Measurements from ENCODE around the gene CELF2.
A peak's percentile ranks its signal among the peaks of the same experiment; 100 is the strongest.

CELF2 gene

DNA sequence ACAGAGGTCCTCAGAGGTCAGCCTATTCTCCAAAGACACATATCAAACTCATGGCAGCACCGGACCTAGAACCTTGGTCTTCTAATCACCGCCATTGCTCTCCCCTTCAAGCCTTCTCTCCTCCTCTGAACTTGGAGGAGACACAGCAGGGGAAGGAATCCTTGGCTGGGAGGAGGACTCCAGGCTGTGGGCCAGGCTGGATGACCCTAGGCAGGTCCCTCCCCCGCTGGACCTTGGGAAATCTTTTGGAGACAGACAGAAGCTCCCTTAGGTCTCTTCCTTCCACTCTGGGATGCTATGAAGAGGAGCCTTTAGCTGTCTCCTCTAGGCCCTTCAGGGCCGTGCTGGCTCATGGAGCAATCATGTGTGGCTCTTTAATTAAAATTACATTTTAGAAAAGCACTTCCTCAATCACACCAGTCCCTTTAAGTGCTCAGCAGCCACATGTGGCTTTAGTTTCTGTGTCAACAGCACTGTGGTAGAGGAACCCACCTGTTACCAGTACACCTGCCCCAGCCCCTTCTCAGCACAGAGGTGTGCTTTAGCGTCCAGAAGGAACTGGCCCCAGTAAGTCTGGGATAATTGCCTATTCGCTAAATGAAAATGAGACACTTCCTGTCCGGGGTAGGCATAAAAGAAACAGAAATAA is 238.2 kb downstream of the CELF2 start:
- peak; percentile 98 for DNase-seq

- DNase-seq, result no peak
Observed at GRCh38 chr10:11256896-11257295, 239.2 kb downstream of the CELF2 start.

DNA sequence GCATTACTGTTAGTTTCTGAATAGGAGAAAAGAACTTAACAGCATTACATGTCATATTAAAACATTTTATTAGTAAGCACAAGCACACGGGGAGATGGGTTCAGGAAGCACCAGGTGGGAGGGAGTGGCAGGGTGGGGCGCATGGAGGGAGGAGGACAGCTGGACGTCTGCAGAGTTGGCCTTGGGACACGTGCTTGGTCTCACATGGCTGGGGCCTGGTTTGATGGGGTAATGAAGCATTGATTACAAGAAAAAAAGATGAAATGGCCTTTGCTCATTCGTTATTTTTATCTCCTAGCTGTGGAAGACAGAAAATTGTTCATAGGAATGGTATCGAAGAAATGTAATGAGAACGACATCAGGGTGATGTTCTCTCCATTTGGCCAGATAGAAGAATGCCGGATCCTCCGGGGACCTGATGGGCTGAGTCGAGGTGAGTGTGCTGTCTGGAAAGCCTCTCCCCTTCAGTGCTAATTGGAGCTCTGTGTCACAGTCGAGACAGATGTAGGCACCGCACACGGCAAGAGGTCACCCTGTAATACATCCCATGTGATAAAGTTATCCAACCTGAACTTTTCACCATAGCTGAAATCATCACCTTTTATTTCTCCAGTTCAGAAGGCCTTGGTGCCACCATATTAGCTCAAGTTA is 239.9 kb downstream of the CELF2 start:
- DNase-seq, result no peak

GRCh38 chr10:11260170-11260569 is 242.5 kb downstream of the CELF2 start:
- no peak for DNase-seq

DNA sequence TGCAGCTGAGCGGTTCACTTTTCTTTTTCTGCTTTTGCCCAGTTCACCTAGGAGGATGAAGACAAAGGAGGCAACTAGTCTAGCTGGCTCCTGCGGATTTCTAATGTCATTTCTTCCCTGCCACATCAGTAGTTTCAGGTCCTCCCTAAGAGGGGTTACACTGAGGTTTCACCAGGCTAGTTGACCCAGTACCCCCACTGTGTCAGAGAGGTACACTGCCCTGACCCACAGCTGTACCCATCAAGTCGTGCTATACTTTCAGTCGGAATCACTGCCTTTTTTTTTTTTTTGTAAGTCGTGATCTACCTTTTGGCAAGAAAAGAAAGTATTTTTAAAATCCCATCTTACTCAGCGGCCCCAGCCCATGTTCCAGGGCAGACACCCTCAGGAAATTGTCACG is 243.5 kb downstream of the CELF2 start:
- DNase-seq, result no peak

DNA sequence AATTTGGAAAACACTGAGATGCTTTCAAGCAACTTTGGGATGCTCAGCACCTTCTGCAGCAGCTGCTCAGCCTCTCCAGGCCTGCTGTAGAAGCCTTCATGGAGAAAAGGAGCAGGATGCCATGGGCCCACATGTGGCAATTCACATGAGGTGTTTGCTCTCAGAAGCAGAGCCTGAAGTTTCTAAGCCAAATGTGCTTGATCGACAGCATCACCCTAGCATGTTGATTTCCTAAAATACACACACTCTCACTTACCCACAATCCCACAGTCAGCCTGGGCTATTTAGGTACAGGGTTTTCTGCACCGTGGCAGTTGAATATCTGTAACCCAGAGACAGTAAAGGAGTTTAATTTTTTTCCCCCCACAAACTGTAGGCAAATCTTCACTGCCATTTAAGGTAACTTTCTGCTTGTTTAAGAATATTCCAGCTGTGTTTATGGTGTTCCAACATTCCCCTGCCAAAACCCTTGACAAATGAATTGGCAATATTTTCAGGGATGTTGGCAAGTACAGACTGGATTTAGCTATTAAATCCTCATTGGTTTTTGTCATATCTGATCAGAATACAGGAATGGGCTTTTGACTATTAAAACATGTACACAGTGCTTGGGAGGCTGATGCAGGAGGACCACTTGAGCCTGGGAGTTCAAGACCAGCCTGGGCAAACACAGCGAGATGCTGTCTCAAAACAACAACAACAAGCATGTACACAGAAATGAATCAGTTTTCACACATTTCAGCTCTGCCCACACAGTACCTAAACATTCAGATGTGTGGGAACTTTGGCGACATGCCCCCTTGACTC is 244.2 kb downstream of the CELF2 start:
- DNase-seq, result no peak

DNA sequence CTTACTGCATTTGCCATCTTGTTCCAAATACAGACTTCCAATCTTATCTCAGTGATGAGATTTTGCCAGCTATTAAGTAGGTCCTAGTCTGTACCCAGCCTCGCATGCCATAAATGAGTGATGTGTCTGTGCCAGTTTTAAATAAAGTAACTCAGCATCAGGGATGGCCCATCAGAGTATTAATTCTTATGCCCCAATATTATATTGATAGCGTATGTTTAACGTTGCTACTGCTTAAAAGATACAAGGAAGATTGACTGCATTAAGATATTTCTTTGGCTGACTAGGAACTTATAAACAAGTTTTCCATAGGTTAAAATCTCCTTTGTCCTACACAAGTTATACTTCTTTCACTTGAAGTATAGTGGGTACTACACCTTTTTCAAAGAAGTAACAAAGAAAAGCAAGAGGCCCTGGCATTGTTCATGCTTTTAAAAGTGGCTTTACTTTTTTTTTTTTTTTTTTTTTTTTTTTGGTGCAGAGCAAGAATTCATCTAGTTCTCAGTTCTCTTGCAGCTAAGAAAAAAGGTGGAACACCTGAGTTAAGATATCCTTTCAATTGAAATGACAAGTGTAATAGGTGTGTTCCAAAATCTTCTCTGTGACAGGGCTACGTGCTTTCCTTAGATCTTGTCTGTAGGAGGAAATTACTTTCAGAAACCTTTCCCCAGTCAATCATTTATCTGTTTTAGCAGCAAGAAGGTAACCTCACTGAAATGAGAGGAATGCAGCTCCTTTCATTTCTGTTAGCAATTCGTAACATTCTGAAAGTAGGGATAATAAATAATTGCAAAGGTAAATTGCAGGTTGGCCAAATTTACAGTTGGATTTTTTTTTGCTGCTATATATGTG is 245.0 kb downstream of the CELF2 start:
- DNase-seq, result no peak

DNA sequence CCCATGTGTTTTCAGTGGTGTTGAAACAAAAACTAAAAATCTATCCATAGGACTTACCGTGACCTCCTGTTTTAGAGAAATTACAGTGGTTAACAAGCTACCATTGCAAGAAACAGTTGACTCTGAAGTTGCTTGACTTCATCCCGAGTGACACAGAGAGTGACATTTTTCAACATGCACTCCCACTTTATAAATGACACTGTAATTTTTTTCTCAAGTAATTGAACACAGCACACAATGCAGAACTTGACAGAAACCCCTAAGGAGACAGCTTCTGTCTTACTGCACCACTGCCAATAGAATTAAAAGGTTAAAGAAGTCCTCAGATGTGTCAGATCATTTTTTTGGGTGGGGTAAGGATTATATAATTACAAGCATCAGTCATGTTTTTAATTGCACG is 246.1 kb downstream of the CELF2 start:
- no peak for DNase-seq

GRCh38 chr10:11264296-11265048 is 246.8 kb downstream of the CELF2 start:
- DNase-seq, result no peak

DNA sequence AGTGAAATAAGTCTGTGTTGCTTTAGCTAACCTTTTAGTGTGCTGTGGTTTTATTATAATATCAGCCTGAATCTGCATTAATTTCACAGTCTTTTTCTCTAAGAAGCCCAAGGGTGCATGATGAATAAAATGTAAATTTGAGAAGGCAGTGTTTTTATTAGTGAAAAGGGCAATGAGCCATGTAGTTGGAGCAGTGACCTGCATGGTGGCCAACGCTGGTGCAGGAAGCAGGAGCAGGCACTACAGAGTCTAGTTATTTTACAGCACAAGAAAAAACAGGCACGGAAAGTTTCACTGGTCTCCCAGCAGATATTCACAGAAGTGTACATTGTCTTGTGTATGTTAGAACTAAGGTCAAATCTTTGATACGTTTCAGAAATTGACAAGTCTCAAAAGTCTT is 247.8 kb downstream of the CELF2 start:
- DNase-seq, result no peak

DNA sequence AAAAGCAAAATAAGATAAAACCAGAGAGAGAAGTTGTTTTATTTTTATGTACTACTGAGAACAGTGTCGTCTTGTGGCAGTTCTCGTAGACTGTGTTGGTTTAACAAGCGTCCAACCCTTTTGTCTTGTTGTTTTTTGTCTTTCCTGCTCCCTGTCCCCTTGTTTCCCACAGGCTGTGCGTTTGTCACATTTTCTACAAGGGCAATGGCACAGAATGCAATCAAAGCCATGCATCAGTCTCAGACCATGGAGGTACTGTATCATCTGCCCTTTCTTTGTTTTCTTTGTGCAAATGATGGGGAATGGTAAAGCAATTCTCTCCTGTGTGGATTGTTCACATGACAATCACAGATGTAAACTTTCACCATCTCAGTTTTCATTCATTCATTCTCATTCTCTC is 248.8 kb downstream of the CELF2 start:
- DNase-seq, result peak; percentile 15

DNA sequence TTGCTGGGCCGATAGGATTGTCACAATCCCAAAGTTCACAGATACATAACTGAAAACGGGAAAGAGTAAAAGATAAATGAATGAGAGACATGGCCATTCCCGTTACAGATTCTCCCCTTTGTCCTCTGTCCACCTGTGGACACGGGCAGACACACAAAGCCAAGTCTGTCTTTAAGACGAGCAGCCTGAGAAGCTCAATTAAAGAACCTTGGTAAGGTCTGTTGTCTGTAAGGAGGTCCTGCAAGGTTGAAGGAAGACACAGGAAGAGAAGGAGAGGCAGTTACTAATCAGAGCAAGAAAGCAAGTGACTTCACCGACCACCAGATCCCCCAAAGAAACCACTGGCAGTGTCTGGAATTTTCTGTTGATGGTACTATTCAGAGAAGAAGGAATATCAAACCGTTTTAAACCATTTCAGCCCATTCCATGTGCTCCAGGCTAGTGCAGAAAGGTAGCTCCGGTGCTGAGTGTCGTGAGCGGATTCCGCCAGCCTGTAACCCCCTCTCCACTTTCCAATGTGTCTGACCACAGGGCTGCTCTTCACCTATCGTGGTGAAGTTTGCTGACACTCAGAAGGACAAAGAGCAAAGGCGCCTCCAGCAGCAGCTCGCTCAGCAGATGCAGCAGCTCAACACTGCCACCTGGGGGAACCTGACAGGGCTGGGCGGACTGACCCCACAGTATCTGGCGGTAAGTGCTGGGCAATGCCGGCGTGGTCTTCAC is 252.6 kb downstream of the CELF2 start:
- DNase-seq, result peak; percentile 63

GRCh38 chr10:11270858-11271179 is 253.1 kb downstream of the CELF2 start:
- no peak for DNase-seq

DNA sequence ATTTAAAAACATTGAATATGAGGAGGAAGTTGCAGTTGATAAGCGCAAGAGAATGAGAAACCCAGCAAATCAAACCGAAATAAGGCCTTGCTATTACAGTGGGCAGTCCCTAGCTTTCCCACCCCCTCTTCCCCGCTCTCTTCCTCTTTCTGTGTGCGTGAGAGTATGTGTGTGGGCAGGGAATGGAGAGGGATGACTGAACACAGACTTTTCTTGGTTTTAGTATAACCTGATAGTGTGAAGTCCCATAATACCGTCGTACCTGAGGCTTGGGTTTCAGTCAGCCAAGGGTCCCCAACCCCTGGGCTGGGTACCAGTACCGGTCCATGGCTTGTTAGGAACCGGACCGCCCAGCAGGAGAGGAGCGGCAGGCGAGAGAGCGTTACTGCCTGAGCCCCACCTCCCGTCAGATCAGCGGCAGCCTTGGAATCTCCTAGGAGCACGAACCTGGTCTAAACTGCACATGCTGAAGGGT is 255.3 kb downstream of the CELF2 start:
- DNase-seq, result no peak

DNA sequence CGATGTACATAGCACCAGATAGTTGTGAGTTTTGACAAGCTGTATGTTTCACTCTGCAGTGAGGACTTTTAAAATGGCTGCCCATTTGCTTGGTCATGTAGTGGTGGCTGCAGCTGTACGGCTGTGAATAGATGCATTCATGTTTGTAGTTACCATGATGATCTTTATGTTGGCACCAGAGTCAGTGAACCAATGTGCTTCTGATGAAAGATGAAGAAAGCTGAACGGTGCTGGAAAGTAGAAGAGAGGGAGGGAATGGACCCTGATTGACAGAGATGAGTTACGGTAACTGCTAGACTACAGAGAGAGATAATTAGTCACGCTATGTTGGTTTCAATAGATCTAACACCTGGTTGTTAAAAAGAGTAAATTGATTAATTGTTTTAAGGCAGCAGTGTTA is 256.8 kb downstream of the CELF2 start:
- DNase-seq, result peak; percentile 59

- no peak for DNase-seq
Observed at GRCh38 chr10:11275651-11276050, 258.0 kb downstream of the CELF2 start.

- DNase-seq, result no peak
Observed at GRCh38 chr10:11276449-11276990, 258.8 kb downstream of the CELF2 start.

GRCh38 chr10:11279314-11279713 is 261.6 kb downstream of the CELF2 start:
- DNase-seq, result no peak

DNA sequence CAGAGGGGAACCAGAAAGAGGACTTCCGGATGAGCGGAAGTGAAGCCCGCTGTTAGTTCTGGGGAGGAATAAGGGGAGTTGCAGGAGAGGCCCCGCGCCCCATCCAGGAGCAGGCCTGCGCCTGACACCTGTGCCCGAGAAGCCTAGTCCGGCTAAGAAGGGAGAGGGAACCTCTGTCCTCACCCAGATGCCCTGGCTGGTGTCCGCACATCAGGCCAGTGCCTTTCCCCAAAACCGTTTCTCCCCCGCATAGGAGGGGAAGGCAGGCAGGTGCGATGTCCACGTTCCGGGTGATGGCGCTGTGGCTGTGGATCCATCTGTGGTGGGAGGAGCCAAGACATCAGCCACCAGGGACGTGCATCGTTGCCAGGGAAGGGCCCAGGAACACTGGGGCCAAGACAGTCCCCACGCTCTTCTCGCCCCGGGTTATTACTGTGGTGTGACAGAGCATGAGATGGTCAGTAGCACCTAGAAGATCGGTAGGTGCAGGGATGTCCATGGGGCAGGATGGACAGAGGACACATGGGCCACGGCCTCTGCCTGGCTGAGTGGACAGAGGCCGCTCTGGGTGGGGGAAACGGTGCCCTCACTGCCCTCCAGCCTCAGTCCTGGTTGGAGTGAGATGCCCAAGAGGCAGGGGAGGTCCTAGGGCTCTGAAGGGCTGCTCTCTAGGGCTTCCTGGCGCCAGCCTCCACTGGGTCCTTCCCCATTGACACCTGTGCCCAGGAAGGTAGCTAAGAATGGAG is 262.7 kb downstream of the CELF2 start:
- DNase-seq, result no peak

DNA sequence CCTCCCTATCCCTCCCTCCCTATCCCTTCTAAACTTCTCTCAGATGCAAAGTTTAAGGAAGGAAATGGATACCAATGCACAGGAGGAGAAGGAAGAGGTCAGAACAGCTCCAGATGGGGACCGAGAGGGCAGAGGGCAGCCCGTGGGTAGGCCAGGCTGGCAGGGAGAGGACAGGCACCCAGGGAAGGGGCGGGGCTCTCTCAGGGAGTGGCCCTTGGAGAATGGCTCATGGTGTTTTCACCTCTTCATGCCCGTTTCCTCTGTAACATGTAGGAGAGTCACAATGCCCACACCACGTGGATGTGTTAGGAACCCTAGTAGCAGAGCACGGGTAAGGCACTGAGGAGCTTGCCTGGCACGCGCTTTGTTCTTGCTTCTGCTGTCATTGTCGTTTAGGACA is 264.5 kb downstream of the CELF2 start:
- no peak for DNase-seq

- no peak for DNase-seq
Observed at GRCh38 chr10:11282661-11283060, 265.0 kb downstream of the CELF2 start.

All from NCI-H146 (cell line).